GM10847 (cell line): ENCODE data around the gene HEXIM2.

Experiments
- POLR2A ChIP-seq: IDR thresholded peaks from 2 replicates; pipeline ENCODE4 v1.6.1; 2011; ENCODE audit not compliant: insufficient read length; ENCODE audit errors: extremely low read depth

HEXIM2 gene

DNA sequence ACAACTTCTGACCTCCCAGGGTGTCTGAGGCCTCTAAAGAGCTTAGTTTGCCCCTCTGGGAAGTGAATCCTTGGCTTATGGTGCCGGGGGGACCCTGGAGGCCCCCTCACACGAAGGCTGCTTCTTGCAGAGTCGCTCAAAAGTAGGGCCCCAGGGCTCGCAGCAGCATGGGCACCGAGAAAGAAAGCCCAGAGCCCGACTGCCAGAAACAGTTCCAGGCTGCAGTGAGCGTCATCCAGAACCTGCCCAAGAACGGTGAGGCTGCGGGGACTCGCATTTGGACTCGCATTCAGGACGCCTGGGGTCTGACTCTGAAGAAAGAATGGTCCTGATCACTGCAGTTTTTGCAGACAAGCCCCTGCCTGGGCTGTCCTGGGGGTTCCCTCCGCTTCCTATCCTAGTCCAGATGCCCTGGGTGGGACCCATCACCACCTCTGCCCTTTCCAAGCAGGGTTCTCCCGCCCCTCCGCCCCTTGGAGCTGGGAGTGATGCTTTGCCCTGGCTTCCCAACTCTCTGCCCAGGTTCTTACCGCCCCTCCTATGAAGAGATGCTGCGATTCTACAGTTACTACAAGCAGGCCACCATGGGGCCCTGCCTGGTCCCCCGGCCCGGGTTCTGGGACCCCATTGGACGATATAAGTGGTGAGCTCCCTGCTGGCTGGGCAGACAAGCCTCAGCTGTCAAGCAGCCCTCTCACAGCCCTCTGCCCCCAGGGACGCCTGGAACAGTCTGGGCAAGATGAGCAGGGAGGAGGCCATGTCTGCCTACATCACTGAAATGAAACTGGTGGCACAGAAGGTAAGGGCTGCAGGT, 25.5 kb upstream of the HEXIM2 start:
- no peak for TF ChIP-seq POLR2A

GRCh38 chr17:45136846-45137560, 24.7 kb upstream of the HEXIM2 start:
- no peak for TF ChIP-seq POLR2A

DNA sequence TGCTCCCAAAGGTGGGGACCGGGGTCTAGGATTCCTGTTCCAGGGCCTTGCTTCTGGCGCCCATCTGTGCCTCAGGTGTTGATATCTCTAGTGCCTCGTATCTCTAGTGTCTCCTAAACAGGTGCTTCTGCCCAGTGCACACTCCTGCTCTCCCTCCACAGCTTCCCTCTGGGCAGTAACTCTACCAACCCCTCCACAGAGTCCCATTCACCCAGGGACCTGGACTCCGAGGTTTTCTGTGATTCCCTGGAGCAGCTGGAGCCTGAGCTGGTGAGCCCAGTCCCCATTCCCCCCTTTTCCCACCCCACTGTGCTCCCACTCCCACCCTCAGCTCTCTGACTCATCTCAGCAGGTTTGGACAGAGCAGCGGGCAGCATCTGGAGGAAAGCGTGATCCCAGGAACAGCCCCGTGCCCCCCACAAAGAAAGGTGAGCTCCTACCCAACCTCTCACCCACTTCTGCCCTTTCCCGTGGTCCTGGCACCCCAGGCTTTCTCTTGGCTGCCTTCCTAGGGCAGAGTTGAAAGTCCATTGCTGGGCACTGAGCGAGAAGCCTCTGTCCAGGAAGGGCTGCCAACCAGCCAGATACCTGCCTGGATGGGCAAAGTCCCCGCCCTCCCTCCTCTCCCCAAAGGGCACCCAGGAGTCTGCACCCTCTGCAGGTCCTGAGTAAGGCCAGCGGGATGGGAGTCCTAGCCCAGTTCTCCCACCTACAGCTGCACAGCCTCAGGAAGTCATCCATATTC, 23.9 kb upstream of the HEXIM2 start:
- TF ChIP-seq POLR2A: no peak

- no peak for TF ChIP-seq POLR2A
Measured at GRCh38 chr17:45138911-45139532, 22.7 kb upstream of the HEXIM2 start.

DNA sequence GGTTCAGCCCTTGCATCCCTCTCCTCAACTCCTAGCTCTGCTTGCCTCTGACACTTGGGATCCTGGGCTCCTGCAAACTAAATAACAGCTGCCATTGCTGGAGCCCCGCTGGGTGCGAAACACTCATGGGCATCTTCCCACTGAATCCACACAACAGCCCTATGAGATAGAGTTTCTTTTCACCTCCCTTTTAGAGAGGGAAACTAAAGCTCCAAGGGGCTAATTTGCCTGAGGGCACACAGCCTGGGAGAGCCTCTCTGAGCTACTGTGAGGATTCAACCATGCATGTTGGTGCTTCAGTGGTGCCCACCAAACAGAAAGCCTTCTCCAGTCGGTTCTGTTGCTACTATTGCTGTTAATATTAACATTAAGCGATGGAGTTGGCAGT, 22.1 kb upstream of the HEXIM2 start:
- TF ChIP-seq POLR2A: no peak

GRCh38 chr17:45143094-45143670, 18.5 kb upstream of the HEXIM2 start:
- no peak for TF ChIP-seq POLR2A

DNA sequence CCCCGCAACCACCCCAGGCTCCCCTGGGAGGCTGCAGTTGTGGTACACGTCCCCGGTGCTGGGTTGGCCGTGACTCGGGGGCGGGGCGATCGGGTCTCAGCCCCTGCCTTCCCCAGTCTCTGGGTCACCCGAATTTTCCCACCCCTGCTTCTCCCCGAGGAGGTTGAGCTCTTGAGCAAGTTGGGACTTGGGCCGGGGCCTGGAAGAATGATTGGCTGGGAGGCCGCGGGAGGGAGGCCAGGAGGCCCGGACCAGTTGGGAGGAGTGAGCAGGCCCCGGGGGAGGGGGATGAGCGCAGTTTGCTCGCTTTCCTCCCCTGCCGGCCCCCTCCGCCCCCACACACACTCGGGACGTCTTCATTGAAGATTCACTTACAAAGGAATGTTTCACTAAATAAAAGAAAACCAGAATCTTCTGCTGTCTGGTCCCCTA, 17.9 kb upstream of the HEXIM2 start:
- no peak for TF ChIP-seq POLR2A

DNA sequence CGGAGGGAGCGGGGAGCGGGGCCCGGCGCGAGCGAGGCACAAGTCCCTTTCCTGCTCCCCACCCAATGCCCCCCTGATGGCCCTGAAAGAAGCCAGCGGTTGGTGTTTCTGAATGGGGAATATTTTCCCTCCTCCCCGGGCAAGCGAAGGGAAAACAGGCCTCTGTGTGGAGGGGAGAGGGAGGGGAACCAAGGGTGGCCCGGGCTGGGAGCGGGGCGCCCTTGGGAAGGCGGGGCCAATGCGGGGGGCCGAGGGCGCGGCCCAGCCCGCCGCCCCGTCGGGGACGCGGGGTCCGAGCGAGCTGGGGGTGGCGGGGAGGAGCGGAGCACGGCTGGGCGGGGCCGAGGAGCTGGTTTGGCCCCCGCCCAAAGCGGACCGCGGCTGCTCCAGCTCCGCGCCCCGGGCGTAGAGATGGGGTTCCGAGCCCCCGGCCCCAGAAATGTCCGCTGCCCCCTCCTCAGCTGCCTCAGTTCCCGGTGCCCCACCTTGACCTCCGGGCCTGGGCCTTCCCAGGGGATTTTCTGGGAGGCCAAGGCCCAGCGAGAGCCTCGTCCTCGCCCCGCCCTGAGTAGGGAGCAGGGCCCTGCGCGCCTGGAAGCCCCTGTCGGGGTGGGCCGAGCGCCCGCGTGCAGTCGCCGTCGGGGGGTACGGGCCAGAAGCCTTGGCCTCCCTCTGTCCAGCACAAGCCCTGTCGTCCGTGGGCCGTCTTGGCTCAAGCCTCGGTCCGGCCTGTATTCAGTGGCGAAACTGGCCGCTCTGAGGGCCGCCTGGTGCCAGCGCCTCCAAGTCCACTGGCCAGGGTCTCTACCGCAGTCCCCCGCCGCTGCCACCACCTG, 17.3 kb upstream of the HEXIM2 start:
- no peak for TF ChIP-seq POLR2A

DNA sequence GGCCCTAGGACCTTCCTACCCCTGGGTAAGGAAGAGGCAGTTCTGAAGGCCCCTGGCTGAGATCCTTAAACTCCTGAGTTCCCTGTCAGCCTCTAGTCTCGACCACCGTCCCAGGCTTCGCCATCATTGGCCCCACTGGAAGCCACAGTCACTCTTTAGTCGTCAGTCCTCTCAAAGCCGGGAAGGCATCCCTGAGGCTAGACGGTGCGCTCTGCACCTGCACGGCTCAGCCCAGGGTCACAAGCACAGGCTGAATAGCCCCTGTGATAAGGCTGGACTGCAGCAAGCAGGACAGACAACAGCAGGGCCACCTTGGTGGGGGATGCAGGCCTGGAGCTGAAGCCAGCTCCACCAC, 16.7 kb upstream of the HEXIM2 start:
- TF ChIP-seq POLR2A: no peak

GRCh38 chr17:45146166-45146565, 15.5 kb upstream of the HEXIM2 start:
- no peak for TF ChIP-seq POLR2A

GRCh38 chr17:45146592-45146889, 15.1 kb upstream of the HEXIM2 start:
- no peak for TF ChIP-seq POLR2A

DNA sequence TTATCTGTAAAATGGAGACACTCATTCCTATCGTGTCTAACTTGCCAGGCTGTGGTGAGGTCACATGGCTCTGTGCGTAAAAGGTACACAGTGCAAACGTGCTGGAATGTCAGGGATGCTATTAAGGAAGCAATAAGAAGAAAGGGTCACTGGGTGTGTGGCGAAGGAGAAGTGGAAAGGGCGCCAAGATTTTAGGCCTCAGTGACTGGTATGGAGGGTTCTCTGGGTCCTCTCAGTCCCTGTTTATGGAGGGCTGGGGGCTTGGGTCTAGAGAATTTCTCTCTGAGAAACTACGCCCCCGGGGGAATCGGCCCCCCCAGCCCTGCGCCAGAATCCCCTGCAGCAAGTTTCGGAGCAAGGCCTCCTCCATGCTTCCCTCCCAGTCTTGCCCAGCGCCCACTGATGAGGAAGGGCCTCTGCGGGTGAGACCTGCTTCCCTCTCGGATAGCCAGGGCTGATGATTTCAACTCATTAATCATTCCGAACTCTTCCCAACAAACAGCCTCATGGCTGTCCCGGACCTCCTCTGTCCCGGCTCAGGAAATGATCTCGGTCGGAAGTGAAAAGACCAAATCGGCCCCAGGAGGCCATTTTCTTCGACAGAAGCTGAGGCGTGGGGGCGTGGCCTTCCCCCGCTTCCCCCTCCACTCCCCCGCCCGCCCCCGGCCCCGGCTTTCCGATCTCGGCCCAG, 14.6 kb upstream of the HEXIM2 start:
- peak; percentile 50 for TF ChIP-seq POLR2A

DNA sequence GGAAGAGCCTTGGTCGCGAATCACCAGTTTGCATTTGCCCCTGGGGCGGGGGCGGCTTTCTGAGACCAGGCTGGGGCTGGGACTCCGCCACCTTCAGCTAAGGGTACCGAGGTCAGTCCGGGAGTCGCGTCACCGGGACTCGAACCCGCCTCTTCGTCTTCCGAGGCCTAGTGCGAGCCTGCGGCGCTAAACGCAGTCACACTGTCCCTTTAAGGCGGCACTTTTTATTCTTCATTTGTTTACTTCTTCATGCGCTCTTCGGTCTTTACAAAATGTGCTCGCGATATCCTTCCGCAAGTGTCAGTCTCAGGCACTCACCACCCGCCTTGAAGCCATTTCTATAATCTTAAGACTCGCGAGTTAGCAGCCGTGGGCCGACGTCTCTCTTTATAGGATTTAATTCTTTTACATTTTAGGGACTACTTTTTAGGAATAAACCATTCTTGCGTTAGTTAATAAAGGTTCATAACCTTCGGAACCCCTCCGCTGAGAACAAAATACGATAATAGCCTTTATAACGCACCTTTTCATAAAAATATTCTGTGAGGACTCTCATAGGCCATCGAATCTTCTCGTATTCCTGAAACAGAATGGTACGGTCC, 14.0 kb upstream of the HEXIM2 start:
- TF ChIP-seq POLR2A: no peak
